SU-DHL-6 (cell line): ENCODE results near the gene OR10AD1.

Experiments
- CTCF ChIP-seq: fragments of 200-600 bp; sonication (generic); IDR thresholded peaks from one replicate; pipeline ENCODE4 v1.5.1; 2017; ENCODE audit warnings: antibody characterized with exemption, mild to moderate bottlenecking, low read length, moderate library complexity; ENCODE audit not compliant: insufficient read depth, poor library complexity, severe bottlenecking
- EZH2phosphoT487 ChIP-seq: fragments of 200-600 bp; sonication (generic), shearing (Covaris generic); conservative IDR thresholded peaks from 2 replicates; pipeline ENCODE4 v1.6.1; 2018; ENCODE audit warnings: mild to moderate bottlenecking, antibody characterized with exemption, low read length, moderate library complexity, mixed read lengths

- TF ChIP-seq EZH2phosphoT487 (no peak), CTCF (no peak)
Observed at GRCh38 chr12:48199774-48200221, 3.3 kb downstream of the OR10AD1 start.
